SU-DHL-6 (cell line): Measurements from ENCODE around the gene LRRFIP2.

Experiments
- H2AFZ ChIP-seq: fragments of 200-600 bp; sonication (generic); 2 replicates; pipeline ENCODE4 v1.6.1; 2014; ENCODE audit warnings: low read depth, mild to moderate bottlenecking, moderate library complexity, mixed read lengths, antibody characterized with exemption, low read length; ENCODE audit not compliant: severe bottlenecking
- H3F3A ChIP-seq: fragments of 200-600 bp; shearing (Covaris generic); 2 replicates; pipeline ENCODE4 v1.6.0; 2016; ENCODE audit warnings: antibody characterized with exemption, mild to moderate bottlenecking; ENCODE audit not compliant: insufficient read depth
- H3K27ac ChIP-seq: fragments of 200-600 bp; sonication (generic); 2 replicates; pipeline ENCODE4 v1.5.1; 2016; ENCODE audit warnings: low read depth, mild to moderate bottlenecking, low read length, moderate library complexity, mixed read lengths
- H3K27me3 ChIP-seq: fragments of 200-600 bp; sonication (generic), shearing (Covaris generic); 2 replicates; pipeline ENCODE4 v1.6.0; 2014; ENCODE audit warnings: mild to moderate bottlenecking, low read length
- H3K36me3 ChIP-seq: fragments of 200-600 bp; sonication (generic); 2 replicates; pipeline ENCODE4 v1.6.1; 2014; ENCODE audit warnings: mild to moderate bottlenecking, low read length, mixed read lengths
- H3K4me2 ChIP-seq: fragments of 300-600, 200-600 bp; shearing (Covaris generic), sonication (generic); 2 replicates; pipeline ENCODE4 v1.6.0; 2014; ENCODE audit warnings: low read length, low read depth, mild to moderate bottlenecking; ENCODE audit not compliant: poor library complexity, severe bottlenecking
- H3K4me3 ChIP-seq: fragments of 200-600 bp; sonication (generic); 2 replicates; pipeline ENCODE4 v1.5.1; 2014; ENCODE audit warnings: antibody characterized with exemption, low read length, mild to moderate bottlenecking, mixed read lengths; ENCODE audit not compliant: insufficient read depth, poor library complexity, severe bottlenecking
- H3K79me2 ChIP-seq: fragments of 200-600 bp; sonication (generic); 2 replicates; pipeline ENCODE4 v1.6.1; 2014; ENCODE audit warnings: mild to moderate bottlenecking, low read length, moderate library complexity; ENCODE audit not compliant: insufficient read depth
- H3K9ac ChIP-seq: fragments of 200-600 bp; sonication (generic); 2 replicates; pipeline ENCODE4 v1.7.0; 2014; ENCODE audit warnings: mild to moderate bottlenecking, low read length
- H3K9me2 ChIP-seq: fragments of 200-600 bp; sonication (generic); replicated peaks from 2 replicates; pipeline ENCODE4 v1.6.1; 2014; ENCODE audit warnings: low read length; ENCODE audit not compliant: insufficient read depth
- H3K9me3 ChIP-seq: fragments of 200-600 bp; sonication (generic); 2 replicates; pipeline ENCODE4 v1.6.1; 2014; ENCODE audit warnings: low read length, mixed read lengths; ENCODE audit not compliant: insufficient read depth
- H4K20me1 ChIP-seq: fragments of 200-600 bp; sonication (generic); 2 replicates; pipeline ENCODE4 v1.6.1; 2014; ENCODE audit warnings: low read depth, mild to moderate bottlenecking, antibody characterized with exemption, low read length, moderate library complexity, mixed read lengths
- CTCF ChIP-seq: fragments of 200-600 bp; sonication (generic); IDR thresholded peaks from one replicate; pipeline ENCODE4 v1.5.1; 2017; ENCODE audit warnings: antibody characterized with exemption, mild to moderate bottlenecking, low read length, moderate library complexity; ENCODE audit not compliant: insufficient read depth, poor library complexity, severe bottlenecking
- EZH2phosphoT487 ChIP-seq: fragments of 200-600 bp; sonication (generic), shearing (Covaris generic); conservative IDR thresholded peaks from 2 replicates; pipeline ENCODE4 v1.6.1; 2018; ENCODE audit warnings: mild to moderate bottlenecking, antibody characterized with exemption, low read length, moderate library complexity, mixed read lengths

Gene LRRFIP2

GRCh38 chr3:37145611-37146010 is 28.8 kb downstream of the LRRFIP2 start:
- Histone ChIP-seq H3K27me3 (no peaks in the 10 kb centered on the region), H3K36me3 (peaks cover 6% of the 10 kb centered on the region; the same call in 1 of the 2 replicates), H3K4me3 (no peak overlapping the region), H3K9ac (no peak overlapping the region), H3K9me2 (no peaks in the 10 kb centered on the region), H3K4me2 (no peak overlapping the region), H2AFZ (no peak overlapping the region), H3F3A (no peaks in the 10 kb centered on the region), H3K27ac (no peak overlapping the region), H3K79me2 (0 out of 2 replicates have a peak, but pooled peaks cover 3% of the 10 kb centered on the region), H3K9me3 (no peaks in the 10 kb centered on the region), H4K20me1 (no peaks in the 10 kb centered on the region)
- TF ChIP-seq CTCF (no peak), EZH2phosphoT487 (no peak)

DNA sequence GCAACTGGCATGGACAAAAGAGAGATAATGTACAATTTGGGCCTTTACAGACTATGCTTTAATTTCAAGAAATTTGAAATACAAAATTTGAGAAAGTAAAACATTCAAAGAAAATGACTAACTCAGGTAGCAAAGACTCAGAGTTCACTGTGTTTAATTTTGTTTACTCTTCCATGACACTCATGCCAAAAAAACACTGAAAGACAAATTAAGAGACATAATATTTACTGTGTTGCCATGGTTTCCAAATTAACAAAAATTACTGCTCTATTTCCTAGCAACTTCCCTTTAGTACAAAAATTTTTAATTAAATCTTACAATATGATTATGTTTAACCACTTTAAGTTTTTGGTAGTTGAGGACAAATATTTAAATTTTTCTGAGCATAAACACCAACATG is 29.6 kb downstream of the LRRFIP2 start:
- Histone ChIP-seq H3K4me2 (peak overlapping the region; percentile 24), H3K27me3 (no peaks in the 10 kb centered on the region), H2AFZ (no peak overlapping the region), H3F3A (no peaks in the 10 kb centered on the region), H3K9me3 (no peaks in the 10 kb centered on the region), H3K27ac (no peak overlapping the region), H3K9ac (no peak overlapping the region), H3K36me3 (peaks cover 6% of the 10 kb centered on the region; the same call in 1 of the 2 replicates), H3K9me2 (no peaks in the 10 kb centered on the region), H4K20me1 (no peaks in the 10 kb centered on the region), H3K4me3 (no peak overlapping the region), H3K79me2 (0 out of 2 replicates have a peak, but pooled peaks cover 3% of the 10 kb centered on the region)
- TF ChIP-seq CTCF (no peak), EZH2phosphoT487 (no peak)

DNA sequence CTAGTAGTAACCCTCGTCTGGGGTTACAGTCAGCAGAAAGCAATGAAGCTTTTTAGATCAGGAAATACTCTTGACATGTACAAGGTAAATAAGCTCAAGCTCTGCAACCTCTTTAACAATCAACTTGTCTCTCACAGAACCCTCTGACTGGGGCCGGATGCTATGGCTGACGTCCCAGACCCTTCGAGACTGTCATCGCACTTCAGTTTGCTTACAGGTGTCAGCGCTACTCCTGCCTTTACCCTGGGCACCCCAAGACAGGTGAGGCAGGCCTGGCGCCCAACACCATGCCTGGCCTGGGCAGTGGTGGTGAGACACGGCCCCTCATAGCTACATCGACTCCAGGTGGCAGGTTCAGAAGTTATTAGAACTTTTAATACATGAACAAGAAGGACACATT is 30.6 kb downstream of the LRRFIP2 start:
- Histone ChIP-seq H3K27me3 (no peaks in the 10 kb centered on the region), H3K36me3 (peaks cover 6% of the 10 kb centered on the region; the same call in 1 of the 2 replicates), H3K9ac (no peak overlapping the region), H3K9me2 (no peaks in the 10 kb centered on the region), H3K4me2 (no peak overlapping the region), H3K79me2 (0 out of 2 replicates have a peak, but pooled peaks cover 3% of the 10 kb centered on the region), H3K9me3 (no peaks in the 10 kb centered on the region), H4K20me1 (no peaks in the 10 kb centered on the region), H3K4me3 (no peak overlapping the region), H3F3A (no peaks in the 10 kb centered on the region), H3K27ac (no peak overlapping the region), H2AFZ (no peak overlapping the region)
- no peak for TF ChIP-seq EZH2phosphoT487
- TF ChIP-seq CTCF: no peak

- no peak for TF ChIP-seq CTCF
- TF ChIP-seq EZH2phosphoT487: no peak
- Histone ChIP-seq H3K9me3 (no peaks in the 10 kb centered on the region), H3K27ac (no peak overlapping the region), H3K9ac (no peak overlapping the region), H3K4me2 (no peak overlapping the region), H3K27me3 (no peaks in the 10 kb centered on the region), H3K4me3 (no peak overlapping the region), H3K79me2 (0 out of 2 replicates have a peak, but pooled peaks cover 3% of the 10 kb centered on the region), H2AFZ (no peak overlapping the region), H4K20me1 (no peaks in the 10 kb centered on the region), H3K36me3 (no peaks in the 10 kb centered on the region), H3F3A (no peaks in the 10 kb centered on the region), H3K9me2 (no peaks in the 10 kb centered on the region)
Measured at GRCh38 chr3:37141676-37142075, 32.7 kb downstream of the LRRFIP2 start.
